ENCODE measurements around the gene GALNT11. TPM values are rescaled to one million over a fixed set of nuclear protein-coding genes. Genes with fewer than 3 reads are reported as not detected.

Gene GALNT11
- total and polyA plus RNA-seq, 2 of the 4 experiments (the other 2 are of a cell fraction): 24.4 to 29.3 TPM

- no peak overlapping the region for H3K56ac ChIP-seq (ENCODE audit: extremely low read depth, insufficient read depth, low read length)
- no peak overlapping the region for H3K4ac ChIP-seq (ENCODE audit: low read depth, low read length)
- no peak overlapping the region for H2AK5ac ChIP-seq (ENCODE audit: low read depth, low read length)
- no peaks in the 10 kb centered on the region for H3K27me3 ChIP-seq (ENCODE audit: control insufficient read depth, insufficient read depth, low read length)
- TF ChIP-seq CEBPB (IDR thresholded peaks at IDR 0.05; ENCODE audit: low read depth, low read length): no peak
- TF ChIP-seq ELK1 (IDR thresholded peaks at IDR 0.05; ENCODE audit: borderline replicate concordance, low read depth, low read length): no peak
- TF ChIP-seq RAD21 (IDR thresholded peaks at IDR 0.05; ENCODE audit: low read length): no peak
- no peak for TF ChIP-seq CTCF (conservative IDR thresholded peaks at IDR 0.05; ENCODE audit: low read depth, low read length)
- no peak for TF ChIP-seq POLR2A (IDR thresholded peaks at IDR 0.05; ENCODE audit: low read depth, low read length)
- H4K20me1 ChIP-seq (ENCODE audit: insufficient read depth, low read length): no peaks in the 10 kb centered on the region
- ATAC-seq (ENCODE audit: low read depth) (no peak), DNase-seq (no peak)
- H4K5ac ChIP-seq (ENCODE audit: low read depth, low read length): no peak overlapping the region
- H3K14ac ChIP-seq (replicated peaks; ENCODE audit: low read depth, low read length): no peak overlapping the region
- no peak overlapping the region for H4K91ac ChIP-seq (ENCODE audit: insufficient read depth, low read depth, low read length)
- no peak overlapping the region for H2BK15ac ChIP-seq (ENCODE audit: low read depth, low read length)
- no peak overlapping the region for H3K4me2 ChIP-seq (ENCODE audit: low read depth, low read length)
- no TSS peak for BruUV-seq (replicated peaks)
- H4K8ac ChIP-seq (ENCODE audit: low read depth in 2 of 2, low read length in 2 of 2): no peak overlapping the region
- no CpG with 5 or more reads among the region's 3 CpGs for WGBS, 2 experiments (ENCODE audit: extremely low coverage in 2 of 2, insufficient read length in 1 of 2)
- H3K4me3 ChIP-seq (ENCODE audit: insufficient read depth, low read depth, low read length): no peak overlapping the region
- H2BK5ac ChIP-seq (ENCODE audit: low read depth, low read length, poor library complexity, severe bottlenecking): no peak overlapping the region
- H2BK120ac ChIP-seq (ENCODE audit: low read depth, low read length): no peak overlapping the region
- no peak overlapping the region for H3K18ac ChIP-seq (ENCODE audit: low read depth, low read length)
- in situ Hi-C loops (cut with MboI; ENCODE audit: low sequenced_read_pairs): no loop called here
- intact Hi-C loops (cut with micrococcal nuclease): no loop called here
- no peak overlapping the region for H3K23ac ChIP-seq (ENCODE audit: low read depth, low read length)
- peaks cover 3 to 13% of the 10 kb centered on the region in 2 experiments; a peak in 2 of 4 replicates for H3K79me1 ChIP-seq (ENCODE audit: low read depth in 1 of 2, low read length in 2 of 2)
- no peak overlapping the region for H2AFZ ChIP-seq (replicated peaks; ENCODE audit: low read length, poor library complexity)
- no peaks in the 10 kb centered on the region for H3K36me3 ChIP-seq (ENCODE audit: control insufficient read depth, insufficient read depth, low read length)
- no peak overlapping the region for H3K9ac ChIP-seq (ENCODE audit: low read depth, low read length)
- H2AK9ac ChIP-seq (replicated peaks; ENCODE audit: low read depth, low read length, poor library complexity): no peak overlapping the region
- H3K27ac ChIP-seq (ENCODE audit: insufficient read depth, low read length): no peak overlapping the region
- H3K9me3 ChIP-seq (ENCODE audit: control insufficient read depth, insufficient read depth, low read length): peaks cover 7% of the 10 kb centered on the region
- no peaks in the 10 kb centered on the region for H3K4me1 ChIP-seq (ENCODE audit: control insufficient read depth, insufficient read depth, low read length)
- dilution Hi-C loops (cut with HindIII; ENCODE audit: low sequenced_read_pairs, unreplicated experiment): no loop called here
- H2BK20ac ChIP-seq (ENCODE audit: low read depth, low read length): no peak overlapping the region
- ChIA-PET POLR2A (ENCODE audit: unreplicated experiment) (no interaction called here), CTCF (no interaction called here)
- H3K9me1 ChIP-seq (ENCODE audit: insufficient read depth, low read length): no peaks in the 10 kb centered on the region
Measured at GRCh38 chr7:152085131-152085530, 59.7 kb downstream of the GALNT11 start.

Measured in IMR-90 (cell line).